ENCODE data around the gene REPS2. TPM values are rescaled to one million over a fixed set of nuclear protein-coding genes. Genes with fewer than 3 reads are reported as not detected.

REPS2 gene
- polyA plus RNA-seq, 3 donors, result 2.1 to 4.7 (median 3.6) TPM

DNA sequence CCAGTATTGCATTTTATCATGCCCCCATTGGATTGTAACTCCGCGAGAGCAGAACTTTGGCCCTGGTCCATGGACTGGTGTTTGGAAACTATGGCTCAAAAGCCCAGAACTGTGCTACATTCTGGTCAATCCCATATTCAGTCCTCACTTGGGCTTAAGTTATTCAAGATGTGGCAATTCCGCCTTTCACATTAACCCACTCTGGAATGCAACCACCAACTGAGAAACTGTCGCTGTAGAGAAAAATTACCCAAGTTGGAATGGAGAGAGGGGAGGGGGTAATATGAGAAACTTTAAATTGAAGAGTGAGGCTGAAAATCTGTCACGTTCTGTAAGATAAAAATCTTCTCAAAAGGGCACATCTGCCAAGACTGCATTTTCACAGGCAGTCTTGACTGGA, 239.0 kb downstream of the REPS2 start:
- WGBS (ENCODE audit: insufficient coverage), result 100% methylated on average over 2 of the region's 5 CpGs
- DNase-seq, result no peak
- H3K27me3 Mint-ChIP-seq (ENCODE audit: low read depth in 3 of 3), result peaks cover 0 to 5% (median 2%) of the 10 kb centered on the region in 3 donors
- no peak overlapping the region for H3K4me2 ChIP-seq (replicated peaks; ENCODE audit: extremely low read depth, low read length, poor library complexity, severe bottlenecking)
- no peak overlapping the region for H3K9ac ChIP-seq (ENCODE audit: insufficient read depth, low read length, poor library complexity, severe bottlenecking)
- no peaks in the 10 kb centered on the region for H3K4me1 Mint-ChIP-seq
- no peaks in the 10 kb centered on the region for H3K27me3 ChIP-seq (ENCODE audit: control insufficient read depth in 2 of 2, insufficient read depth in 2 of 2, low read length in 2 of 2)
- no peak overlapping the region for H3K4me3 Mint-ChIP-seq
- no peaks in the 10 kb centered on the region for H3K79me2 ChIP-seq (ENCODE audit: insufficient read depth, low read length)
- intact Hi-C loops (cut with micrococcal nuclease), result no loop called here
- TF ChIP-seq, protein P1, sequence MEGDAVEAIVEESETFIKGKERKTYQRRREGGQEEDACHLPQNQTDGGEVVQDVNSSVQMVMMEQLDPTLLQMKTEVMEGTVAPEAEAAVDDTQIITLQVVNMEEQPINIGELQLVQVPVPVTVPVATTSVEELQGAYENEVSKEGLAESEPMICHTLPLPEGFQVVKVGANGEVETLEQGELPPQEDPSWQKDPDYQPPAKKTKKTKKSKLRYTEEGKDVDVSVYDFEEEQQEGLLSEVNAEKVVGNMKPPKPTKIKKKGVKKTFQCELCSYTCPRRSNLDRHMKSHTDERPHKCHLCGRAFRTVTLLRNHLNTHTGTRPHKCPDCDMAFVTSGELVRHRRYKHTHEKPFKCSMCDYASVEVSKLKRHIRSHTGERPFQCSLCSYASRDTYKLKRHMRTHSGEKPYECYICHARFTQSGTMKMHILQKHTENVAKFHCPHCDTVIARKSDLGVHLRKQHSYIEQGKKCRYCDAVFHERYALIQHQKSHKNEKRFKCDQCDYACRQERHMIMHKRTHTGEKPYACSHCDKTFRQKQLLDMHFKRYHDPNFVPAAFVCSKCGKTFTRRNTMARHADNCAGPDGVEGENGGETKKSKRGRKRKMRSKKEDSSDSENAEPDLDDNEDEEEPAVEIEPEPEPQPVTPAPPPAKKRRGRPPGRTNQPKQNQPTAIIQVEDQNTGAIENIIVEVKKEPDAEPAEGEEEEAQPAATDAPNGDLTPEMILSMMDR (IDR thresholded peaks at IDR 0.05), result no peak
- H3K9me3 Mint-ChIP-seq, result peaks cover 0 to 12% (median 0%) of the 10 kb centered on the region in 7 donors
- no peaks in the 10 kb centered on the region for H3K4me1 ChIP-seq (ENCODE audit: control insufficient read depth in 1 of 2, insufficient read depth in 2 of 2, low read length in 2 of 2)
- no peak overlapping the region for H3K27ac ChIP-seq (ENCODE audit: low read depth in 1 of 2, low read length in 2 of 2)
- no peak overlapping the region for H3K27ac Mint-ChIP-seq
- H2AFZ ChIP-seq (ENCODE audit: insufficient read depth, low read depth, low read length, poor library complexity, severe bottlenecking), result no peak overlapping the region
- no peak overlapping the region for H3K4me3 ChIP-seq (replicated peaks in 1 of 3; ENCODE audit: low read depth in 2 of 3, low read length in 3 of 3)
- H3K36me3 ChIP-seq (replicated peaks in 1 of 2; ENCODE audit: control insufficient read depth in 1 of 2, insufficient read depth in 2 of 2, low read length in 2 of 2), result no peaks in the 10 kb centered on the region
- H4K20me1 ChIP-seq (ENCODE audit: insufficient read depth, low read length), result no peaks in the 10 kb centered on the region
- no peaks in the 10 kb centered on the region for H3K9me3 ChIP-seq (replicated peaks in 1 of 2; ENCODE audit: control insufficient read depth in 1 of 2, insufficient read depth in 1 of 2, low read length in 2 of 2)
- no peaks in the 10 kb centered on the region for H3K36me3 Mint-ChIP-seq

DNA sequence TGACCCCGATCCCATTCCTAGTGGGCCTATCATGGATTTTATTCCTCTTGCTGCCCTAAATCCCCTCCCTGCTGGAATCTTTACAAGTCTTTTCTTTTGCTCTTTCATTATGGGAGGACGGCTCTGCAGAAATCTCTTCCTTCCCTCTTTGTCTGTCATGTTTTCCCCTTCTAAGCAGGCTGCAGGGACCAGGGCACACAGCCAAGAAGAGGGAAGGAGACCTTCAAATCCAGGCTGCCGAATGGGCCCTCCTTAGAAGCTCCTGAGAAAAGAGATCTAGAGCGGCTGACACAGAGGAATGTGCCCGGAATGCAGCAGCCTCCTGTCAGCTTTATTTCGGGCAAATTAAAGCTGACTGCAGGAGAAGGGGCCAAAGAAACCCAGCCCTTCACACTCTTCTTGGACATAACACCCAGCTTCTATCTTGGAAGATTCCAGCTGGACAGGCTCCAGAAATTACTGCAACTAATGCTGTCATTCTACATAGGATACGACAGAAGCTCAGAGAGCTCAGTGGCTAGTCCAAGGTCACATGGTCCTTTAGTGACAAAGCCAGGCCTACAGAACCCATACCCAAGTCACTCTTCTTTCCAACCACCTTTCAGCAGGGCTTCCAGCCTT, 240.8 kb downstream of the REPS2 start:
- no peaks in the 10 kb centered on the region for H3K9me3 ChIP-seq (replicated peaks in 1 of 2; ENCODE audit: control insufficient read depth in 1 of 2, insufficient read depth in 1 of 2, low read length in 2 of 2)
- Mint-ChIP-seq H3K4me3 (no peak overlapping the region), H3K27me3 (ENCODE audit: low read depth in 3 of 3) (peaks cover 0 to 1% (median 0%) of the 10 kb centered on the region in 3 donors), H3K36me3 (no peaks in the 10 kb centered on the region), H3K27ac (no peak overlapping the region), H3K4me1 (no peaks in the 10 kb centered on the region), H3K9me3 (peaks cover 0 to 12% (median 0%) of the 10 kb centered on the region in 7 donors)
- H3K79me2 ChIP-seq (ENCODE audit: insufficient read depth, low read length), result no peaks in the 10 kb centered on the region
- H3K4me3 ChIP-seq (replicated peaks in 1 of 3; ENCODE audit: low read depth in 2 of 3, low read length in 3 of 3), result no peak overlapping the region
- intact Hi-C loops (cut with micrococcal nuclease), result no loop called here
- no peaks in the 10 kb centered on the region for H3K27me3 ChIP-seq (ENCODE audit: control insufficient read depth in 2 of 2, insufficient read depth in 2 of 2, low read length in 2 of 2)
- DNase-seq, result no peak
- no peak overlapping the region for H3K4me2 ChIP-seq (replicated peaks; ENCODE audit: extremely low read depth, low read length, poor library complexity, severe bottlenecking)
- no peaks in the 10 kb centered on the region for H4K20me1 ChIP-seq (ENCODE audit: insufficient read depth, low read length)
- no peak overlapping the region for H3K27ac ChIP-seq (ENCODE audit: low read depth in 1 of 2, low read length in 2 of 2)
- H3K9ac ChIP-seq (ENCODE audit: insufficient read depth, low read length, poor library complexity, severe bottlenecking), result no peak overlapping the region
- 100% methylated on average over 2 of the region's 7 CpGs for WGBS (ENCODE audit: insufficient coverage)
- H3K4me1 ChIP-seq (ENCODE audit: control insufficient read depth in 1 of 2, insufficient read depth in 2 of 2, low read length in 2 of 2), result no peaks in the 10 kb centered on the region
- no peaks in the 10 kb centered on the region for H3K36me3 ChIP-seq (replicated peaks in 1 of 2; ENCODE audit: control insufficient read depth in 1 of 2, insufficient read depth in 2 of 2, low read length in 2 of 2)
- TF ChIP-seq, protein P1 (IDR thresholded peaks at IDR 0.05), result no peak
- H2AFZ ChIP-seq (ENCODE audit: insufficient read depth, low read depth, low read length, poor library complexity, severe bottlenecking), result no peak overlapping the region
